Pancreas (tissue), 10 donors: ENCODE measurements around the gene CSDE1. TPM values are rescaled to one million over a fixed set of nuclear protein-coding genes. Genes with fewer than 3 reads are reported as not detected.
A peak's percentile ranks its signal among the peaks of the same experiment; 100 is the strongest.
"Not testable (repeated sequence)": the region's sequence is repeated elsewhere in the genome, so short reads cannot be mapped to it uniquely, and the experiment has no call there.

Source experiments
- ATAC-seq, 4 donors: fragments of 200-7000 bp; cut with Tn5 transposase; one replicate each; pipeline versions ENCODE4 v1.8.0 to v1.9.1; 2020; ENCODE audit warnings: mild to moderate bottlenecking in 4 of 4, moderate library complexity in 4 of 4
- DNase-seq, 6 donors: peaks; one replicate each; pipeline ENCODE4 v3.0.0-alpha.2; 2020
- FAIRE-seq: peaks from 2 replicates; lab custom pipeline; 2012; peaks lifted over from hg19 to GRCh38; lab: Jason Lieb, UNC
- H3K27ac ChIP-seq, 4 donors: fragments of 200-600 bp; sonication (generic); 1 replicate in 3 of 4; 2 replicates in 1 of 4; pipeline versions ENCODE4 v1.5.0 to v1.8.0; 2020
- H3K27me3 ChIP-seq, 4 donors: fragments of 200-600 bp; one replicate each; pipeline ENCODE4 v1.8.0; 2021
- H3K36me3 ChIP-seq, 3 donors: fragments of 200-600 bp; sonication (generic) in 1 of 3; one replicate each; pipeline versions ENCODE4 v1.5.0 to v1.8.0; 2020 to 2021
- H3K4me1 ChIP-seq, 3 donors: fragments of 200-600 bp; one replicate each; pipeline ENCODE4 v1.8.0; 2021
- H3K4me3 ChIP-seq, 4 donors: fragments of 200-600 bp; sonication (generic) in 2 of 4; one replicate each; pipeline versions ENCODE4 v1.5.0 to v1.8.0; 2020 to 2021
- H3K9me3 ChIP-seq, 4 donors: fragments of 200-600 bp; one replicate each; pipeline ENCODE4 v1.8.0; 2021
- WGBS, 2 donors: extraction: QIAGEN DNeasy Blood & Tissue Kit; methylation state at CpG; one replicate each; pipeline ENCODE4 v1.1.7; 2013; 5-methylcytosine and 5-hydroxymethylcytosine counted together
- intact Hi-C, 3 donors: fragments of 100-400 bp; cut with DNase I; formaldehyde crosslinking; loops; one replicate each; pipeline versions ENCODE4 v1.11.1 to v1.14.2; 2022
- polyA plus RNA-seq, 2 donors: library from polyadenylated mRNA; stranded (reverse); fragments of 200-250 nt; gene quantifications; one replicate each; pipeline ENCODE4 v1.2.3, GENCODE V29; 2013
- total RNA-seq, 6 donors: library from RNA; stranded (reverse); fragmentation: NEBNext Ultra II Directional in 4 of 6; extraction: Animal tissue kit (Norgen Biotek cat#: 25700) in 4 of 6; gene quantifications; one replicate each; pipeline versions ENCODE4 v1.2.1 to v1.2.4, GENCODE V29; 2021 to 2023
- TF ChIP-seq, protein P1 (sequence below), 4 donors: fragments of 200-600 bp; sonication (generic) in 3 of 4; IDR thresholded peaks; one replicate each; pipeline versions ENCODE4 v1.5.0 to v1.8.0; 2021; ENCODE audit warnings: antibody characterized with exemption in 4 of 4
- donor health status: healthy with polysubstance abuse.
- donor health status: DM: no; HTN: no; CAD: no; lungs with moderate emphysema.
- donor health status: DM: no; HTN: no; CAD: no.
- donor health status: control.
- donor health status: control.
- donor health status: Bipolar disorder and iron deficiency.
- donor health status: DM: yes; HTN: yes; CAD: no.
- donor health status: DM: no; HTN: no; CAD: no.
- donor health status: DM: no; HTN: no; CAD: no.
- donor health status: DM: yes; HTN: yes; CAD: no.

CSDE1 gene
- total and polyA plus RNA-seq, 8 donors, result 61.4 to 346 (median 308) TPM

GRCh38 chr1:114782476-114782875 lies 24.7 kb upstream of the CSDE1 start:
- ATAC-seq, result no peak
- TF ChIP-seq, protein P1, sequence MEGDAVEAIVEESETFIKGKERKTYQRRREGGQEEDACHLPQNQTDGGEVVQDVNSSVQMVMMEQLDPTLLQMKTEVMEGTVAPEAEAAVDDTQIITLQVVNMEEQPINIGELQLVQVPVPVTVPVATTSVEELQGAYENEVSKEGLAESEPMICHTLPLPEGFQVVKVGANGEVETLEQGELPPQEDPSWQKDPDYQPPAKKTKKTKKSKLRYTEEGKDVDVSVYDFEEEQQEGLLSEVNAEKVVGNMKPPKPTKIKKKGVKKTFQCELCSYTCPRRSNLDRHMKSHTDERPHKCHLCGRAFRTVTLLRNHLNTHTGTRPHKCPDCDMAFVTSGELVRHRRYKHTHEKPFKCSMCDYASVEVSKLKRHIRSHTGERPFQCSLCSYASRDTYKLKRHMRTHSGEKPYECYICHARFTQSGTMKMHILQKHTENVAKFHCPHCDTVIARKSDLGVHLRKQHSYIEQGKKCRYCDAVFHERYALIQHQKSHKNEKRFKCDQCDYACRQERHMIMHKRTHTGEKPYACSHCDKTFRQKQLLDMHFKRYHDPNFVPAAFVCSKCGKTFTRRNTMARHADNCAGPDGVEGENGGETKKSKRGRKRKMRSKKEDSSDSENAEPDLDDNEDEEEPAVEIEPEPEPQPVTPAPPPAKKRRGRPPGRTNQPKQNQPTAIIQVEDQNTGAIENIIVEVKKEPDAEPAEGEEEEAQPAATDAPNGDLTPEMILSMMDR (IDR thresholded peaks at IDR 0.05), result no peak
- Histone ChIP-seq H3K36me3 (no peaks in the 10 kb centered on the region), H3K27ac (no peak overlapping the region), H3K9me3 (no peaks in the 10 kb centered on the region), H3K27me3 (no peaks in the 10 kb centered on the region), H3K4me3 (no peak overlapping the region), H3K4me1 (peaks cover 6 to 9% (median 6%) of the 10 kb centered on the region in 3 donors)
- no peak for DNase-seq
- intact Hi-C loops, result no loop called here
- 69 to 72% methylated on average over 5 of the region's 5 CpGs for WGBS, 2 donors
- FAIRE-seq, result no peak

DNA sequence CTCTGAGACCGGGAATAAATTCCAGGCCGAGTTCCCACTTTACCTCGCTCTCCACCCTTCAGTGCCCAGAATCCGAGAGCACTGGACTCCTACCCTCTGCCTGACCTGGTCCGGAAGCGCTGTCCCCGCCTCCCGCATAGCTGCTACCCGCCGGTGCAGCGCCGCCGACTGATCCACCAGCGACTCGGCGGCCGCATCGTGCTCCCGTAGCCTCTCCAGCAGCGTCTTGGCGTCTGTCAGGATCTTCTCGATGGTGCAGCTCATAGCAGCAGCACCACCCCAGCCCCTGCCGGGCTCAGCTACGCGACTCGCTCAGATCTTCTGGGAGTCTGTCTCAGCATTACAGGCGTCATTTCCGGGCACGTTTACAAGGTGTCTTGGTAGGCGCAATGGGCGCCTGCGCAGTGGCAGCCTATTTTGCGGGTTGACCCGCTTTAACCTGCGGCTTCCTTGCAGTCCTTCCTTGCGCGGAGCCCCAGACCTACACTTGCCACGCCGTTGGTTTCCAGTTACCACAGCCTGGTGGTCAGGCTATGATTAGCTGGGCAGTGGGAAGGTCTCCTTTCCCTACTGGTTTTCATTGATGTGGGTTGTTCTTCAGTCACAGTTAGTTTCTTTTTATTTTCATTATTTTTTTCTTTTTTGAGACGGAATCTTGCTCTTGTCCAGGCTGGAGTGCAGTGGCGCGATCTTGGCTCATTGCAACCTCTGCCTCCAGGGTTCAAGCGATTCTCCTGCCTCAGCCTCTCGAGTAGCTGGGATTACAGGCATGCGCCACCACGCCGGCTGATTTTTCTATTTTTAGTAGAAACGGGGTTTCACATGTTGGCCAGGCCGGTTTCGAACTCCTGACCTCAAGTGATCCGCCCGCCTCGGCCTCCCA lies 22.8 kb upstream of the CSDE1 start, which contains the start of gene SIKE1:
SIKE1 (minus strand) TSS at position 342 of the 883 bp plus-strand sequence; CDS start at position 264, 78 bp downstream.
- peak within 1 kb of the TSS; percentile 76 to 88 (median 82) for H3K27ac ChIP-seq
- H3K27me3 ChIP-seq, result no peaks in the 10 kb centered on the region
- ATAC-seq (peak; percentile 98 to 99 (median 99)), DNase-seq (peak; percentile 91 to 98 (median 93)), FAIRE-seq (no peak)
- H3K4me1 ChIP-seq, result peaks cover 6 to 9% (median 6%) of the 10 kb centered on the region in 3 donors
- intact Hi-C loops, result no loop called here
- H3K36me3 ChIP-seq, result peaks cover 0 to 1% (median 0%) of the 10 kb centered on the region in 3 donors
- TF ChIP-seq, protein P1 (IDR thresholded peaks at IDR 0.05), result no peak
- H3K4me3 ChIP-seq, result peak within 1 kb of the TSS; percentile 62 to 97 (median 78)
- H3K9me3 ChIP-seq, result no peaks in the 10 kb centered on the region
- WGBS, 2 donors, result 16 to 18% methylated on average over 53 of the region's 53 CpGs

- H3K4me3 ChIP-seq, result peak overlapping the region; percentile 62 to 97 (median 78)
- ATAC-seq (peak in 1 of 4 donors; percentile 19), FAIRE-seq (no peak), DNase-seq (no peak)
- H3K27me3 ChIP-seq, result no peaks in the 10 kb centered on the region
- H3K4me1 ChIP-seq, result peaks cover 6 to 9% (median 6%) of the 10 kb centered on the region in 3 donors
- TF ChIP-seq, protein P1 (IDR thresholded peaks at IDR 0.05), result no peak
- peaks cover 0 to 6% (median 0%) of the 10 kb centered on the region in 3 donors for H3K36me3 ChIP-seq
- H3K9me3 ChIP-seq, result no peaks in the 10 kb centered on the region
- no peak overlapping the region for H3K27ac ChIP-seq
- intact Hi-C loops, result no loop called here
Measured at GRCh38 chr1:114779722-114780121, 21.9 kb upstream of the CSDE1 start.

DNA sequence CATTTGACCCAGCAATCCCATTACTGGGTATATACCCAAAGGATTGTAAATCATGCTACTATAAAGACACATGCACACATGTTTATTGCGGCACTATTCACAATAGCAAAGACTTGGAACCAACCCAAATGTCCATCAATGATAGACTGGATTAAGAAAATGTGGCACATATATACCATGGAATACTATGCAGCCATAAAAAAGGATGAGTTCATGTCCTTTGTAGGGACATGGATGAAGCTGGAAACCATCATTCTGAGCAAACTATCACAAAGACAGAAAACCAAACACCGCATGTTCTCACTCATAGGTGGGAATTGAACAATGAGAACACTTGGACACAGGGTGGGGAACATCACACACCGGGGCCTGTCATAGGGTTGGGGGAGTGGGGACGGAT lies 18.9 kb upstream of the CSDE1 start:
- H3K9me3 ChIP-seq, H3K27ac ChIP-seq, intact Hi-C loops, H3K4me1 ChIP-seq, H3K4me3 ChIP-seq, FAIRE-seq, ATAC-seq, DNase-seq, H3K27me3 ChIP-seq: not testable (repeated sequence)
- H3K36me3 ChIP-seq, result peaks cover 0 to 23% (median 0%) of the 10 kb centered on the region in 3 donors
- WGBS, 2 donors, result 98% methylated on average over 3 to 4 of the region's 4 CpGs

DNA sequence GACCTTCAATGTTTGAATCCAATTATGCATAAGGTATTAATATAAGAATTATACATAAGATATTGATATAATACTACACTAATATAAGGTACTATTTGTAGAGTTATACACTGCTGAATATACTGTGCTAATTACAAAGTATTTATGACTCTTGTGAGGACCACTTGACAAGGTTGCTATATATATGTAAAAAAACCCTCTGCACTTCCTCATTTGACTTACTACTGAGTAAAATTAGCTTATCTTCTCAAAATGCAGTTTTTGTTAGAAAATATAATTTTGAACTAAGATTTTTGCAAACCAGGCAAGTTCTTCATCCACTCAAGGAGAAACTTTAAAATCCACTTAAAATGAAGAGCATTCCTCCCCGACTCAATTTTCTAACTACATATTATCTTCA lies 14.2 kb upstream of the CSDE1 start:
- intact Hi-C loops, result no loop called here
- TF ChIP-seq, protein P1 (IDR thresholded peaks at IDR 0.05), result no peak
- WGBS, 2 donors, result 97 to 99% methylated on average over 1 of the region's 1 CpG
- Histone ChIP-seq H3K9me3 (no peaks in the 10 kb centered on the region), H3K27me3 (no peaks in the 10 kb centered on the region), H3K36me3 (peaks cover 0 to 24% (median 6%) of the 10 kb centered on the region in 3 donors), H3K4me3 (no peak overlapping the region), H3K27ac (no peak overlapping the region), H3K4me1 (no peaks in the 10 kb centered on the region)
- DNase-seq (no peak), ATAC-seq (no peak), FAIRE-seq (no peak)
